ENCODE measurements around the gene TUB.

Gene TUB

GRCh38 chr11:8060801-8061554 lies 20.0 kb upstream of the TUB start (continued):
- no peak for TF ChIP-seq PRDM4 (tag by site-specific recombination; IDR thresholded peaks at IDR 0.05)
- no peak for TF ChIP-seq ZNF175 (tag by site-specific recombination; IDR thresholded peaks at IDR 0.05)
- no peak for TF ChIP-seq ZNF654 (tag by site-specific recombination; IDR thresholded peaks at IDR 0.05; ENCODE audit: low read depth)
- no peak for TF ChIP-seq ZNF114 (tag by site-specific recombination; IDR thresholded peaks at IDR 0.05)
- no peak for TF ChIP-seq ZSCAN4 (tag by site-specific recombination; IDR thresholded peaks at IDR 0.05)
- TF ChIP-seq ZNF626 (tag by site-specific recombination; IDR thresholded peaks at IDR 0.05) = no peak
- TF ChIP-seq ZNF433 (tag by site-specific recombination; IDR thresholded peaks at IDR 0.05; ENCODE audit: low read depth) = no peak
- no peak for TF ChIP-seq ZNF292 (tag by site-specific recombination; IDR thresholded peaks at IDR 0.05; ENCODE audit: borderline replicate concordance, low read depth)
- TF ChIP-seq ZNF580 (tag by site-specific recombination; IDR thresholded peaks at IDR 0.05) = no peak
- no peak for TF ChIP-seq ZNF140 (tag by site-specific recombination; IDR thresholded peaks at IDR 0.05)

- Histone ChIP-seq H3K9me3 (ENCODE audit: control insufficient read depth, insufficient read depth, low read depth, low read length) (no peaks in the 10 kb centered on the region), H3K4me1 (ENCODE audit: control insufficient read depth, insufficient read depth, low read length) (no peaks in the 10 kb centered on the region), H3K4me3 (ENCODE audit: low read depth, low read length) (no peak overlapping the region), H3K27ac (ENCODE audit: extremely low read depth, low read depth, low read length) (no peak overlapping the region), H3K36me3 (ENCODE audit: control insufficient read depth in 2 of 2, insufficient read depth in 1 of 2, low read length in 2 of 2) (no peaks in the 10 kb centered on the region)
- POLR2A ChIA-PET = no interaction called here
- TF ChIP-seq ZNF747 (tag by site-specific recombination; IDR thresholded peaks at IDR 0.05) (no peak), REPIN1 (tag by site-specific recombination; IDR thresholded peaks at IDR 0.05; ENCODE audit: low read depth) (no peak), ZNF600 (tag by site-specific recombination; IDR thresholded peaks at IDR 0.05) (no peak), ZNF707 (tag by site-specific recombination; IDR thresholded peaks at IDR 0.05) (no peak), ZNF354C (tag by site-specific recombination; IDR thresholded peaks at IDR 0.05; ENCODE audit: borderline replicate concordance, low read depth) (no peak), ZNF701 (tag by site-specific recombination; IDR thresholded peaks at IDR 0.05) (no peak), ZNF174 (tag by site-specific recombination; IDR thresholded peaks at IDR 0.05) (no peak), ZBTB6 (tag by site-specific recombination; IDR thresholded peaks at IDR 0.05) (no peak), ZBTB7A (tag by site-specific recombination; IDR thresholded peaks at IDR 0.05; ENCODE audit: low read depth) (no peak), ZNF146 (tag by site-specific recombination; IDR thresholded peaks at IDR 0.05) (no peak), ZNF335 (tag by site-specific recombination; conservative IDR thresholded peaks at IDR 0.05) (no peak), GLI4 (tag by site-specific recombination; IDR thresholded peaks at IDR 0.05) (no peak), KLF8 (tag by site-specific recombination; IDR thresholded peaks at IDR 0.05) (no peak), TRIM28 (IDR thresholded peaks at IDR 0.05; ENCODE audit: borderline replicate concordance, low read length) (no peak)
- CTCF ChIA-PET = interaction anchor here (0.6 to 1.6 kb wide), 5 partner anchors 17 to 1121 kb away, joined by 3 to 5 read pairs (median 3); no protein-coding TSS in a partner anchor
Observed at GRCh38 chr11:8061555-8062428, 19.2 kb upstream of the TUB start.
